WTC11 (cell line): ENCODE measurements around the gene COG5. TPM values are rescaled to one million over a fixed set of nuclear protein-coding genes. Genes with fewer than 3 reads are reported as not detected.

Experiments
- ATAC-seq: fragments of 200-7000 bp; cut with Tn5 transposase; 2 replicates; pipeline ENCODE4 v1.10.0; 2021; ENCODE audit warnings: mild to moderate bottlenecking, moderate library complexity
- CTCF ChIA-PET: fragments of 300-600 bp; sonication (Branson Sonifier 250); formaldehyde crosslinking; loops from one replicate; lab custom pipeline; 2021; ENCODE audit warnings: antibody characterized with exemption; lab: Charles Lee
- POLR2A ChIA-PET: fragments of 350-600 bp; sonication (Branson Sonifier 250); formaldehyde crosslinking; loops from one replicate; lab custom pipeline; 2021; ENCODE audit warnings: antibody characterized with exemption; lab: Charles Lee
- DNase-seq: peaks from one replicate; pipeline ENCODE4 v3.0.0; 2021; ENCODE audit warnings: low spot score
- H3K27ac Mint-ChIP-seq: 2 replicates; pipeline ENCODE4 v1.8.0; 2021; ENCODE audit warnings: mixed read lengths
- H3K27me3 Mint-ChIP-seq: 2 replicates; pipeline ENCODE4 v1.8.0; 2021; ENCODE audit warnings: low read depth, mild to moderate bottlenecking, moderate library complexity, mixed read lengths
- H3K36me3 Mint-ChIP-seq: 2 replicates; pipeline ENCODE4 v1.8.0; 2021; ENCODE audit warnings: mixed read lengths
- H3K4me1 Mint-ChIP-seq: 2 replicates; pipeline ENCODE4 v1.8.0; 2022; ENCODE audit warnings: mixed read lengths
- H3K4me3 Mint-ChIP-seq: 2 replicates; pipeline ENCODE4 v1.8.0; 2021; ENCODE audit warnings: mild to moderate bottlenecking, moderate library complexity, mixed read lengths
- H3K9me3 Mint-ChIP-seq: 2 replicates; pipeline ENCODE4 v1.8.0; 2021; ENCODE audit warnings: mixed read lengths
- AR ChIP-seq: fragments of 250-450 bp; sonication (Bioruptor Pico); IDR thresholded peaks from 2 replicates; pipeline ENCODE4 v1.9.0; 2021; ENCODE audit warnings: mild to moderate bottlenecking
- ATF2 ChIP-seq: sonication (generic); formaldehyde crosslinking; IDR thresholded peaks from 2 replicates; pipeline ENCODE4 v1.8.1; 2022; ENCODE audit warnings: low read depth, missing genetic modification reagents, borderline replicate concordance
- ATF6 ChIP-seq: sonication (generic); formaldehyde crosslinking; IDR thresholded peaks from 2 replicates; pipeline ENCODE4 v1.8.1; 2023; ENCODE audit warnings: mild to moderate bottlenecking, missing genetic modification reagents
- CBFB ChIP-seq: sonication (generic); formaldehyde crosslinking; IDR thresholded peaks from 2 replicates; pipeline ENCODE4 v1.8.1; 2022; ENCODE audit warnings: mild to moderate bottlenecking, low read depth, missing genetic modification reagents
- E2F1 ChIP-seq: sonication (generic); formaldehyde crosslinking; IDR thresholded peaks from 2 replicates; pipeline ENCODE4 v1.8.0; 2022; ENCODE audit warnings: mild to moderate bottlenecking, missing genetic modification reagents
- ELF4 ChIP-seq: sonication (generic); formaldehyde crosslinking; IDR thresholded peaks from 2 replicates; pipeline ENCODE4 v1.8.1; 2022; ENCODE audit warnings: low read depth, mild to moderate bottlenecking, moderate library complexity, missing genetic modification reagents
- ESRRA ChIP-seq: sonication (generic); formaldehyde crosslinking; IDR thresholded peaks from 2 replicates; pipeline ENCODE4 v1.8.1; 2022; ENCODE audit warnings: mild to moderate bottlenecking, missing genetic modification reagents, borderline replicate concordance
- GRHL2 ChIP-seq: fragments of 250-450 bp; sonication (Bioruptor Pico); IDR thresholded peaks from 2 replicates; pipeline ENCODE4 v1.8.0; 2022; ENCODE audit warnings: mild to moderate bottlenecking, moderate library complexity; ENCODE audit not compliant: insufficient replicate concordance, severe bottlenecking
- GTF2I ChIP-seq: fragments of 250-450 bp; sonication (Bioruptor Pico); conservative IDR thresholded peaks from 2 replicates; pipeline ENCODE4 v1.4.0; 2021; ENCODE audit warnings: mild to moderate bottlenecking
- HMGXB4 ChIP-seq: sonication (generic); formaldehyde crosslinking; IDR thresholded peaks from 2 replicates; pipeline ENCODE4 v1.8.1; 2023; ENCODE audit warnings: mild to moderate bottlenecking, moderate library complexity, missing genetic modification reagents
- NFATC4 ChIP-seq: fragments of 250-450 bp; sonication (Bioruptor Pico); IDR thresholded peaks from 2 replicates; pipeline ENCODE4 v1.9.0; 2021; ENCODE audit warnings: mild to moderate bottlenecking
- RORB ChIP-seq: fragments of 250-450 bp; sonication (Bioruptor Pico); IDR thresholded peaks from 2 replicates; pipeline ENCODE4 v1.9.0; 2021; ENCODE audit warnings: mild to moderate bottlenecking
- SMAD3 ChIP-seq: sonication (generic); formaldehyde crosslinking; IDR thresholded peaks from 2 replicates; pipeline ENCODE4 v1.8.0; 2022; ENCODE audit warnings: missing genetic modification reagents, mild to moderate bottlenecking, borderline replicate concordance
- SOX15 ChIP-seq: fragments of 250-450 bp; sonication (Bioruptor Pico); IDR thresholded peaks from 2 replicates; pipeline ENCODE4 v1.9.0; 2021; ENCODE audit warnings: mild to moderate bottlenecking
- TCF7 ChIP-seq: sonication (generic); formaldehyde crosslinking; IDR thresholded peaks from 2 replicates; pipeline ENCODE4 v1.8.0; 2022; ENCODE audit warnings: mild to moderate bottlenecking, low read depth, missing genetic modification reagents, moderate library complexity
- ZBTB21 ChIP-seq: sonication (generic); formaldehyde crosslinking; IDR thresholded peaks from 2 replicates; pipeline ENCODE4 v1.8.1; 2023; ENCODE audit warnings: mild to moderate bottlenecking, missing genetic modification reagents, borderline replicate concordance
- total RNA-seq: library from RNA; stranded (reverse); gene quantifications from 3 replicates; pipeline ENCODE4 v1.2.3, GENCODE V29; 2021

The COG5 gene
- total RNA-seq, 1 experiment from 2014 or later = 23.8 TPM

GRCh38 chr7:107344799-107345198 lies 218.9 kb downstream of the COG5 start (continued):
- TF ChIP-seq GTF2I = no peak

GRCh38 chr7:107344286-107344685 lies 219.4 kb downstream of the COG5 start:
- Mint-ChIP-seq H3K4me3 (no peak overlapping the region), H3K27ac (no peak overlapping the region), H3K9me3 (peaks cover 18% of the 10 kb centered on the region), H3K36me3 (peaks cover 3% of the 10 kb centered on the region; the same call in 1 of the 2 replicates), H3K27me3 (no peaks in the 10 kb centered on the region), H3K4me1 (peaks cover 3% of the 10 kb centered on the region; the same call in 1 of the 2 replicates)
- DNase-seq = no peak
- ATAC-seq = no peak
- ChIA-PET POLR2A (no interaction called here), CTCF (interaction anchor here (0.6 kb wide), 1 partner anchor 132 kb away, joined by 3 read pairs; no protein-coding TSS in a partner anchor)
- TF ChIP-seq SMAD3 (CRISPR knock-in tag) (no peak), SOX15 (CRISPR knock-in tag) (no peak), TCF7 (no peak), ZBTB21 (no peak), E2F1 (CRISPR knock-in tag) (no peak), ELF4 (CRISPR knock-in tag) (no peak), NFATC4 (CRISPR knock-in tag) (no peak), GRHL2 (no peak), ATF2 (CRISPR knock-in tag) (no peak), RORB (CRISPR knock-in tag) (no peak), ESRRA (CRISPR knock-in tag) (no peak), ATF6 (CRISPR knock-in tag) (no peak), AR (CRISPR knock-in tag) (no peak), CBFB (CRISPR knock-in tag) (no peak), HMGXB4 (CRISPR knock-in tag) (no peak)
